Prostate gland (tissue), 2 donors: ENCODE measurements around the gene RRAS2.

ENCODE experiments used
- CTCF ChIP-seq, 4 experiments: fragments of 200-600 bp in 2 of 4; fragments of 450-650 bp in 2 of 4; sonication (generic) in 2 of 4; IDR thresholded peaks; 1 replicate in 3 of 4; 2 replicates in 1 of 4; pipeline ENCODE4 v1.5.1; 2016 to 2019; ENCODE audit warnings: antibody characterized with exemption in 4 of 4, mild to moderate bottlenecking in 2 of 4, moderate library complexity in 2 of 4
- POLR2AphosphoS5 ChIP-seq: sonication (generic); formaldehyde crosslinking; IDR thresholded peaks from one replicate; pipeline ENCODE4 v1.6.1; 2017; ENCODE audit warnings: antibody characterized with exemption

- TF ChIP-seq CTCF (IDR thresholded peaks at IDR 0.05) (no peak), POLR2AphosphoS5 (no peak)
Measured at GRCh38 chr11:14335712-14336111, 23.3 kb downstream of the RRAS2 start.
